ENCODE results near the gene NFATC1. TPM values are rescaled to one million over a fixed set of nuclear protein-coding genes. Genes with fewer than 3 reads are reported as not detected.

The NFATC1 gene
- total RNA-seq, 3 donors from 2014 or later (not counting 1 experiment from before 2014, with no cell fraction given), result 35.8 to 47.4 (median 37.1) TPM

DNA sequence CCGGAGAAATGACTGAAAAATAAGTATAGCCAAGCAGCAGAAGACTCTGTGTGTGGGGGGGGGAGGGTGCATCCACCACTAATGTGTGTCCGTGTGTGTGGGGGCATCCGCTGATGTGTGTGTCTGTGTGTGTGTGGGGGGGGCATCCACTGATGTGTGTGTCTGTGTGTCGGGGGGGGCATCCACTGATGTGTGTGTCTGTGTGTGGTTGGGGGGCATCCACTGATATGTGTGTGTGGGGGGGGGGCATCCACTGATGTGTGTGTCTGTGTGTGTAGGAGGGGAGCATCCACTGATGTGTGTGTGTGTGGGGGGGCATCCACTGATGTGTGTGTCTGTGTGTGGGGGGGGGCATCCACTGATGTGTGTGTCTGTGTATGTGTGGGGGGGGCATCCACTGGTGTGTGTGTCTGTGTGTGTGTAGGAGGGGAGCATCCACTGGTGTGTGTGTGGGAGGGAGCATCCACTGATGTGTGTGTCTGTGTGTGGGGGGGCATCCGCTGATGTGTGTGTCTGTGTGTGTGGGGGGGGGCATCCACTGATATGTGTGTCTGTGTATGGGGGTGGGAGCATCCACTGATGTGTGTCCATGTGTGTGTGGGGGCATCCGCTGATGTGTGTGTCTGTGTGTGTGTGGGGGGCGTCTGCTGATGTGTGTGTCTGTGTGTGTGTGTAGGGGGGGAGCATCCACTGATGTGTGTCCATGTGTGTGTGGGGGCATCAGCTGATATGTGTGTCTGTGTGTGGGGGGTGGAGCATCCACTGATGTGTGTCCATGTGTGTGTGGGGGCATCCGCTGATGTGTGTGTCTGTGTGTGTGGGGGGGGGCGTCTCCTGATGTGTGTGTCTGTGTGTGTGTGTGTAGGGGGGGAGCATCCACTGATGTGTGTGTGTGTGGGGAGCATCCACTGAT is 125.0 kb downstream of the NFATC1 start:
- DNase-seq (peak in 1 of 2 donors; percentile 0), ATAC-seq (no peak)
- intact Hi-C loops (cut with micrococcal nuclease), result loop anchor here (5.0 to 10.0 kb wide), 3 partner anchors 124 to 453 kb away; partner anchors contain the start of genes ATP9B and CTDP1
- Histone ChIP-seq H3K4me1 (ENCODE audit: control insufficient read depth, insufficient read depth, low read length) (peaks cover 57% of the 10 kb centered on the region), H3K27me3 (ENCODE audit: control insufficient read depth, insufficient read depth, low read length) (no peaks in the 10 kb centered on the region), H3K4me3 (ENCODE audit: low read length) (no peak overlapping the region), H3K27ac (ENCODE audit: low read length) (no peak overlapping the region), H3K36me3 (ENCODE audit: control insufficient read depth, insufficient read depth, low read length) (no peaks in the 10 kb centered on the region), H3K9me3 (ENCODE audit: control insufficient read depth, insufficient read depth, low read length) (no peaks in the 10 kb centered on the region)
- WGBS (ENCODE audit: insufficient coverage), result 80% methylated on average over 6 of the region's 9 CpGs
- TF ChIP-seq, protein P1, sequence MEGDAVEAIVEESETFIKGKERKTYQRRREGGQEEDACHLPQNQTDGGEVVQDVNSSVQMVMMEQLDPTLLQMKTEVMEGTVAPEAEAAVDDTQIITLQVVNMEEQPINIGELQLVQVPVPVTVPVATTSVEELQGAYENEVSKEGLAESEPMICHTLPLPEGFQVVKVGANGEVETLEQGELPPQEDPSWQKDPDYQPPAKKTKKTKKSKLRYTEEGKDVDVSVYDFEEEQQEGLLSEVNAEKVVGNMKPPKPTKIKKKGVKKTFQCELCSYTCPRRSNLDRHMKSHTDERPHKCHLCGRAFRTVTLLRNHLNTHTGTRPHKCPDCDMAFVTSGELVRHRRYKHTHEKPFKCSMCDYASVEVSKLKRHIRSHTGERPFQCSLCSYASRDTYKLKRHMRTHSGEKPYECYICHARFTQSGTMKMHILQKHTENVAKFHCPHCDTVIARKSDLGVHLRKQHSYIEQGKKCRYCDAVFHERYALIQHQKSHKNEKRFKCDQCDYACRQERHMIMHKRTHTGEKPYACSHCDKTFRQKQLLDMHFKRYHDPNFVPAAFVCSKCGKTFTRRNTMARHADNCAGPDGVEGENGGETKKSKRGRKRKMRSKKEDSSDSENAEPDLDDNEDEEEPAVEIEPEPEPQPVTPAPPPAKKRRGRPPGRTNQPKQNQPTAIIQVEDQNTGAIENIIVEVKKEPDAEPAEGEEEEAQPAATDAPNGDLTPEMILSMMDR (IDR thresholded peaks at IDR 0.05), result no peak
- H3K36me3 Mint-ChIP-seq, result no peaks in the 10 kb centered on the region
- no peaks in the 10 kb centered on the region for H3K27me3 Mint-ChIP-seq (ENCODE audit: low read depth in 2 of 2)
- H3K4me3 Mint-ChIP-seq, result peak overlapping the region; percentile 70
- H3K27ac Mint-ChIP-seq, result peak overlapping the region in 1 of 2 donors; percentile 91
- H3K4me1 Mint-ChIP-seq, result peaks cover 45 to 81% of the 10 kb centered on the region in 2 donors
- no peaks in the 10 kb centered on the region for H3K9me3 Mint-ChIP-seq

DNA sequence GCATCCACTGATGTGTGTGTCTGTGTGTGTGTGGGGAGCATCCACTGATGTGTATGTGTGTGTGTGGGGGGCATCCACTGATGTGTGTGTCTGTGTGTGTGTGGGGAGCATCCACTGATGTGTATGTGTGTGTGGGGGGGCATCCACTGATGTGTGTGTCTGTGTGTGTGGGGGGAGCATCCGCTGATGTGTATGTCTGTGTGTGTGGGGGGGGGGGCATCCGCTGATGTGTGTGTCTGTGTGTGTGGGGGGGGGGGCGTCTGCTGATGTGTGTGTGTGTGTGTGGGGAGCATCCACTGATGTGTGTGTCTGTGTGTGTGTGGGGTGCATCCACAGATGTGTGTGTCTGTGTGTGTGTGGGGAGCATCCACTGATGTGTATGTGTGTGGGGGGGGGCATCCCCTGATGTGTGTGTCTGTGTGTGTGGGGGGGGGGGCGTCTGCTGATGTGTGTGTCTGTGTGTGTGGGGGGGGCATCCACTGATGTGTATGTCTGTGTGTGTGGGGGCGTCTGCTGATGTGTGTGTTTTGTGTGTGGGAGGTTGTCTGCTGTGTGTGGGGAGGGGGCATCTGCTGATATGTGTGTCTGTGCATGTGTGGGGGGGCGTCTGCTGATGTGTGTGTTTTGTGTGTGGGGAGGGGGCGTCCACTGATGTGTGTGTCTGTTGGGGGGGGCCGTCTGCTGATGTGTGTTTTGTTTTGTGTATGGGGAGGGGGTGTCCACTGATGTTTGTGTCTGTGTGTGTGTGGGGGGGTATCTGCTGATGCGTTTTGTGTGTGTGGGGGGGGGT is 125.9 kb downstream of the NFATC1 start:
- Mint-ChIP-seq H3K4me1 (peaks cover 45 to 77% of the 10 kb centered on the region in 2 donors), H3K9me3 (no peaks in the 10 kb centered on the region), H3K4me3 (no peak overlapping the region), H3K27me3 (ENCODE audit: low read depth in 2 of 2) (no peaks in the 10 kb centered on the region), H3K27ac (peak overlapping the region in 1 of 2 donors; percentile 91), H3K36me3 (no peaks in the 10 kb centered on the region)
- Histone ChIP-seq H3K4me1 (ENCODE audit: control insufficient read depth, insufficient read depth, low read length) (peaks cover 57% of the 10 kb centered on the region), H3K27me3 (ENCODE audit: control insufficient read depth, insufficient read depth, low read length) (no peaks in the 10 kb centered on the region), H3K9me3 (ENCODE audit: control insufficient read depth, insufficient read depth, low read length) (no peaks in the 10 kb centered on the region), H3K27ac (ENCODE audit: low read length) (no peak overlapping the region), H3K4me3 (ENCODE audit: low read length) (no peak overlapping the region), H3K36me3 (ENCODE audit: control insufficient read depth, insufficient read depth, low read length) (no peaks in the 10 kb centered on the region)
- ATAC-seq (no peak), DNase-seq (no peak)
- 79% methylated on average over 4 of the region's 9 CpGs for WGBS (ENCODE audit: insufficient coverage)
- intact Hi-C loops (cut with micrococcal nuclease), result loop anchor here (5.0 to 10.0 kb wide), 3 partner anchors 123 to 454 kb away; partner anchors contain the start of genes ATP9B and CTDP1
- TF ChIP-seq, protein P1 (IDR thresholded peaks at IDR 0.05), result no peak

DNA sequence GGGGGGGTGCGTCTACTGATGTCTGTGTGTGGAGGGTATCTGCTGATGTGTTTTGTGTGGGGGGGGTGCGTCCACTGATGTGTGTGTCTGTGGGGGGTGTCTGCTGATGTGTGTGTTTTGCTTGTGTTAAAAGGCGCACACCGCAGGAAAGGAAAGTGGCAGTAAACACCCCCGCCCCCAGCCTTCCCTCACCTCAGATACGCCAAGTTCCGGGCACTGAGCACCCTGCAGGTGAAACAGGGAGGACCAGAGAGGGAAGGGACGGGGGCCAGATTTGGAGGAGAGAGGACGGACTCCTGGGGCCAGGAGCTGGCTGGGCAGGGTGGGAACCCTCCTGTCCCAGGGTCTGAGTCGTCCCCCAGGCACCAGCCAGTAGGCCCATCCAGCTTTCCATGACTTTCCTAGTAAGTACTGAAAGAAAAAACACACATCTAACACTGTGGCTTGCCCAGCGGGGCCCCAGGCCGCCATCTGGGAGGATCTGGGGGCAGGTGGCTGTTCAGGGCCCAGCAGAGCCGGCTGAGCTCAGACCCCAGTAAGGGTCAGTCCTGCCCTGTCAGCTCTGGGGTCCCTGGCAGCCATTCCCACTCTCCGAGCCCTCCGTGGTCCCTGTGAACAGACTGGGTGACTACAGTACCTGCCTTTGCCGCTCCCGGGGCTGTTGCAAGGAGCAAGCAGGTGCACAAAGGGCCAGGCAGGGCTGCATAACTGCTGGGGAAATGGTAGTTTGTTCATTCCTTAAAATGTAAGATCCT is 126.9 kb downstream of the NFATC1 start:
- Mint-ChIP-seq H3K36me3 (no peaks in the 10 kb centered on the region), H3K4me3 (peak overlapping the region; percentile 92), H3K4me1 (peaks cover 39 to 67% of the 10 kb centered on the region in 2 donors), H3K27ac (peak overlapping the region; percentile 90 to 91), H3K9me3 (no peaks in the 10 kb centered on the region), H3K27me3 (ENCODE audit: low read depth in 2 of 2) (no peaks in the 10 kb centered on the region)
- Histone ChIP-seq H3K27me3 (ENCODE audit: control insufficient read depth, insufficient read depth, low read length) (no peaks in the 10 kb centered on the region), H3K27ac (ENCODE audit: low read length) (peak overlapping the region; percentile 88), H3K9me3 (ENCODE audit: control insufficient read depth, insufficient read depth, low read length) (no peaks in the 10 kb centered on the region), H3K4me3 (ENCODE audit: low read length) (no peak overlapping the region), H3K36me3 (ENCODE audit: control insufficient read depth, insufficient read depth, low read length) (no peaks in the 10 kb centered on the region), H3K4me1 (ENCODE audit: control insufficient read depth, insufficient read depth, low read length) (peaks cover 57% of the 10 kb centered on the region)
- intact Hi-C loops (cut with micrococcal nuclease), result loop anchor here (1.0 to 10.0 kb wide), 4 partner anchors 15 to 455 kb away; partner anchors contain the start of genes ATP9B and CTDP1
- peak in 1 of 3 donors; percentile 11 for ATAC-seq
- WGBS (ENCODE audit: insufficient coverage), result 73% methylated on average over 15 of the region's 17 CpGs
- TF ChIP-seq, protein P1 (IDR thresholded peaks at IDR 0.05), result no peak
- DNase-seq, result peak; percentile 22 to 75
